Astrocyte (in vitro differentiated cells and primary cell): ENCODE data around the gene XCL1.

Experiments used
- EZH2 ChIP-seq: IDR thresholded peaks from 2 replicates; pipeline ENCODE4 v1.6.1; 2012; ENCODE audit warnings: mild to moderate bottlenecking, low read length, inconsistent platforms; ENCODE audit not compliant: insufficient read depth
- TF ChIP-seq, protein P1 (sequence below): IDR thresholded peaks from 2 replicates; pipeline ENCODE4 v1.5.1; 2011; ENCODE audit warnings: low read depth, mild to moderate bottlenecking, inconsistent platforms, low read length, moderate library complexity; ENCODE audit not compliant: insufficient read depth

GRCh38 chr1:168589167-168589566 lies 12.8 kb downstream of the XCL1 start:
- TF ChIP-seq, protein P1, sequence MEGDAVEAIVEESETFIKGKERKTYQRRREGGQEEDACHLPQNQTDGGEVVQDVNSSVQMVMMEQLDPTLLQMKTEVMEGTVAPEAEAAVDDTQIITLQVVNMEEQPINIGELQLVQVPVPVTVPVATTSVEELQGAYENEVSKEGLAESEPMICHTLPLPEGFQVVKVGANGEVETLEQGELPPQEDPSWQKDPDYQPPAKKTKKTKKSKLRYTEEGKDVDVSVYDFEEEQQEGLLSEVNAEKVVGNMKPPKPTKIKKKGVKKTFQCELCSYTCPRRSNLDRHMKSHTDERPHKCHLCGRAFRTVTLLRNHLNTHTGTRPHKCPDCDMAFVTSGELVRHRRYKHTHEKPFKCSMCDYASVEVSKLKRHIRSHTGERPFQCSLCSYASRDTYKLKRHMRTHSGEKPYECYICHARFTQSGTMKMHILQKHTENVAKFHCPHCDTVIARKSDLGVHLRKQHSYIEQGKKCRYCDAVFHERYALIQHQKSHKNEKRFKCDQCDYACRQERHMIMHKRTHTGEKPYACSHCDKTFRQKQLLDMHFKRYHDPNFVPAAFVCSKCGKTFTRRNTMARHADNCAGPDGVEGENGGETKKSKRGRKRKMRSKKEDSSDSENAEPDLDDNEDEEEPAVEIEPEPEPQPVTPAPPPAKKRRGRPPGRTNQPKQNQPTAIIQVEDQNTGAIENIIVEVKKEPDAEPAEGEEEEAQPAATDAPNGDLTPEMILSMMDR = no peak
- TF ChIP-seq EZH2 = no peak
